H1 (cell line): ENCODE data around the gene BCL2. TPM values are rescaled to one million over a fixed set of nuclear protein-coding genes. Genes with fewer than 3 reads are reported as not detected.

Source experiments
- CTCF ChIA-PET: fragments of 300-600 bp; sonication (Branson Sonifier 250); formaldehyde crosslinking; loops from one replicate; lab custom pipeline; 2021; ENCODE audit not compliant: partially characterized antibody; lab: Charles Lee
- POLR2A ChIA-PET: fragments of 300-600 bp; sonication (Branson Sonifier 250); formaldehyde crosslinking; loops from one replicate; lab custom pipeline; 2021; ENCODE audit warnings: inconsistent platforms; ENCODE audit not compliant: partially characterized antibody; lab: Charles Lee
- DNase-seq, 2 experiments: peaks; one replicate each; pipeline versions ENCODE4 v3.0.0 to v3.0.0-alpha.2; 2010 to 2022; ENCODE audit warnings: low spot score in 2 of 2, low read depth in 1 of 2, mixed read lengths in 1 of 2
- FAIRE-seq: peaks from 2 replicates; lab custom pipeline; 2011; peaks lifted over from hg19 to GRCh38; lab: Jason Lieb, UNC
- H2AFZ ChIP-seq: 2 replicates; pipeline ENCODE4 v1.8.1; 2012; ENCODE audit warnings: low read length, inconsistent platforms
- H2AK5ac ChIP-seq: 2 replicates; pipeline ENCODE4 v1.6.1; 2013; ENCODE audit warnings: low read depth, low read length
- H2BK120ac ChIP-seq: replicated peaks from 2 replicates; pipeline ENCODE3; 2013; ENCODE audit warnings: low read depth, low read length, inconsistent platforms
- H2BK12ac ChIP-seq: 2 replicates; pipeline ENCODE4 v1.6.1; 2013; ENCODE audit warnings: low read depth, low read length
- H2BK15ac ChIP-seq: 2 replicates; pipeline ENCODE4 v1.6.1; 2013; ENCODE audit warnings: low read length
- H2BK20ac ChIP-seq: 2 replicates; pipeline ENCODE4 v1.6.1; 2013; ENCODE audit warnings: low read length
- H2BK5ac ChIP-seq: 2 replicates; pipeline ENCODE4 v1.6.1; 2013; ENCODE audit warnings: low read depth, low read length
- H3K14ac ChIP-seq: 2 replicates; pipeline ENCODE4 v1.6.1; 2013; ENCODE audit warnings: inconsistent platforms; ENCODE audit not compliant: insufficient read length
- H3K18ac ChIP-seq: 2 replicates; pipeline ENCODE4 v1.6.1; 2013; ENCODE audit warnings: low read length; ENCODE audit errors: extremely low read depth
- H3K23ac ChIP-seq: 2 replicates; pipeline ENCODE4 v1.6.1; 2013; ENCODE audit warnings: inconsistent platforms; ENCODE audit not compliant: insufficient read length
- H3K23me2 ChIP-seq: 2 replicates; pipeline ENCODE4 v1.6.1; 2013; ENCODE audit warnings: low read depth, low read length
- H3K27ac ChIP-seq: 2 replicates; pipeline ENCODE4 v1.6.1; 2011; ENCODE audit warnings: low read depth, low read length, inconsistent platforms
- H3K27me3 ChIP-seq, 4 experiments: replicated peaks in 1 of 4; 1 replicate in 1 of 4; 2 replicates in 3 of 4; pipeline versions ENCODE4 v1.6.1 to v1.8.1; 2011 to 2013; ENCODE audit warnings: low read length in 3 of 4, mild to moderate bottlenecking in 3 of 4, inconsistent platforms in 2 of 4, mixed read lengths in 2 of 4, moderate library complexity in 1 of 4; ENCODE audit not compliant: control insufficient read depth in 3 of 4, insufficient read depth in 3 of 4; ENCODE audit errors: extremely low read depth in 1 of 4
- H3K36me3 ChIP-seq, 4 experiments: 2 replicates each; pipeline versions ENCODE4 v1.6.1 to v1.8.1; 2011 to 2013; ENCODE audit warnings: mild to moderate bottlenecking in 4 of 4, low read length in 3 of 4, moderate library complexity in 2 of 4, control low read depth in 1 of 4, inconsistent platforms in 1 of 4; ENCODE audit not compliant: insufficient read depth in 4 of 4, control insufficient read depth in 2 of 4
- H3K4ac ChIP-seq: replicated peaks from 2 replicates; pipeline ENCODE3; 2013; ENCODE audit warnings: low read length, low read depth, mixed read lengths, inconsistent platforms; ENCODE audit not compliant: insufficient read length
- H3K4me1 ChIP-seq, 4 experiments: replicated peaks in 1 of 4; 1 replicate in 1 of 4; 2 replicates in 3 of 4; pipeline versions ENCODE4 v1.6.1 to v1.8.1; 2011 to 2013; ENCODE audit warnings: low read length in 3 of 4, inconsistent platforms in 2 of 4, mixed read lengths in 1 of 4; ENCODE audit not compliant: insufficient read depth in 4 of 4, control insufficient read depth in 3 of 4
- H3K4me2 ChIP-seq, 2 experiments: 2 replicates each; pipeline versions ENCODE4 v1.6.1 to v1.8.1; 2011 to 2013; ENCODE audit warnings: low read depth in 2 of 2, low read length in 2 of 2, control low read depth in 1 of 2, inconsistent platforms in 1 of 2, mild to moderate bottlenecking in 1 of 2; ENCODE audit not compliant: insufficient read depth in 1 of 2
- H3K4me3 ChIP-seq, 4 experiments: fragments of 200-600, 300-600 bp in 1 of 4; sonication (generic), shearing (Covaris generic), sonication (Bioruptor Twin) in 1 of 4; 2 replicates each; pipeline versions ENCODE4 v1.5.1 to v1.8.1; 2011 to 2016; ENCODE audit warnings: low read length in 4 of 4, low read depth in 3 of 4, control low read depth in 2 of 4, inconsistent platforms in 2 of 4, mild to moderate bottlenecking in 2 of 4, mixed read lengths in 1 of 4, moderate library complexity in 1 of 4; ENCODE audit not compliant: insufficient read depth in 2 of 4; ENCODE audit errors: extremely low read depth in 1 of 4
- H3K56ac ChIP-seq: replicated peaks from 2 replicates; pipeline ENCODE3; 2013; ENCODE audit warnings: low read depth, mild to moderate bottlenecking, mixed read lengths, low read length, inconsistent platforms; ENCODE audit not compliant: insufficient read length
- H3K79me1 ChIP-seq: 2 replicates; pipeline ENCODE4 v1.6.1; 2013; ENCODE audit warnings: low read depth, low read length, control low read depth
- H3K79me2 ChIP-seq, 2 experiments: 2 replicates each; pipeline versions ENCODE4 v1.6.1 to v1.8.1; 2012 to 2013; ENCODE audit warnings: low read length in 2 of 2, mild to moderate bottlenecking in 2 of 2, inconsistent platforms in 1 of 2; ENCODE audit not compliant: insufficient read depth in 2 of 2, control insufficient read depth in 1 of 2
- H3K9ac ChIP-seq, 4 experiments: replicated peaks in 1 of 4; 1 replicate in 1 of 4; 2 replicates in 3 of 4; pipeline versions ENCODE4 v1.6.1 to v1.8.1; 2011 to 2013; ENCODE audit warnings: low read depth in 3 of 4, low read length in 3 of 4, control low read depth in 2 of 4, mild to moderate bottlenecking in 2 of 4, moderate library complexity in 2 of 4, inconsistent platforms in 1 of 4; ENCODE audit errors: extremely low read depth in 1 of 4
- H3K9me3 ChIP-seq, 2 experiments: 2 replicates each; pipeline versions ENCODE4 v1.6.1 to v1.8.1; 2012 to 2013; ENCODE audit warnings: mild to moderate bottlenecking in 2 of 2, moderate library complexity in 2 of 2, control low read depth in 1 of 2, inconsistent platforms in 1 of 2, low read depth in 1 of 2, low read length in 1 of 2, mixed read lengths in 1 of 2; ENCODE audit not compliant: insufficient read depth in 2 of 2
- H4K20me1 ChIP-seq, 2 experiments: replicated peaks in 1 of 2; 2 replicates each; pipeline versions ENCODE3 to v1.8.1; 2011 to 2013; ENCODE audit warnings: inconsistent platforms in 2 of 2, low read length in 2 of 2, mild to moderate bottlenecking in 1 of 2; ENCODE audit not compliant: insufficient read depth in 2 of 2, control insufficient read depth in 1 of 2
- H4K5ac ChIP-seq: 2 replicates; pipeline ENCODE4 v1.6.1; 2013; ENCODE audit warnings: low read length, low read depth, mixed read lengths, inconsistent platforms; ENCODE audit not compliant: insufficient read length
- H4K8ac ChIP-seq: 2 replicates; pipeline ENCODE4 v1.8.0; 2013; ENCODE audit warnings: mild to moderate bottlenecking, moderate library complexity, low read length, inconsistent platforms; ENCODE audit not compliant: insufficient read depth; ENCODE audit errors: extremely low read depth
- H4K91ac ChIP-seq: replicated peaks from 2 replicates; pipeline ENCODE3; 2013; ENCODE audit warnings: low read length, mixed read lengths, inconsistent platforms; ENCODE audit not compliant: insufficient read length
- CEBPB ChIP-seq: IDR thresholded peaks from 2 replicates; pipeline ENCODE4 v1.6.1; 2012; ENCODE audit warnings: low read depth, low read length
- JUN ChIP-seq: IDR thresholded peaks from 2 replicates; pipeline ENCODE4 v1.6.1; 2011; ENCODE audit warnings: low read depth, mild to moderate bottlenecking, improper control_type of control experiment, low read length
- WGBS, 2 experiments: shearing (Covaris generic) in 1 of 2; methylation state at CpG; one replicate each; pipeline versions ENCODE4 v1.1.6 to v1.1.7; 2013 to 2015; ENCODE audit warnings: low lambda C conversion rate in 2 of 2, mixed read lengths in 2 of 2, inconsistent platforms in 1 of 2, low coverage in 1 of 2, missing lambda C conversion rate in 1 of 2; ENCODE audit not compliant: insufficient replicate concordance in 2 of 2, insufficient coverage in 1 of 2, insufficient read length in 1 of 2; ENCODE audit errors: extremely low coverage in 1 of 2, missing lambda C conversion rate in 1 of 2; 5-methylcytosine and 5-hydroxymethylcytosine counted together
- polyA plus RNA-seq, 7 experiments: library from polyadenylated mRNA; depleted of rRNA in 3 of 7; stranded (reverse) in 5 of 7; unstranded in 2 of 7; fragments of >200 nt in 5 of 7; fragments of 200-250 nt in 2 of 7; gene quantifications; 1 replicate in 5 of 7; 2 replicates in 1 of 7; 4 replicates in 1 of 7; pipeline versions ENCODE4 v1.2.1 to v1.2.3, GENCODE V29; 2011 to 2013; ENCODE audit warnings: missing spikeins in 2 of 7, mixed read lengths in 2 of 7
- total RNA-seq: library from RNA; stranded (reverse); fragmentation: NEBNext Ultra II Directional; extraction: Animal tissue kit (Norgen Biotek cat#: 25700); gene quantifications from 2 replicates; pipeline ENCODE4 v1.2.1, GENCODE V29; 2021

The BCL2 gene
- total and polyA plus RNA-seq, 2 of the 8 experiments (the other 6 are each of a cell fraction or from before 2014, with no cell fraction given): 0.59 to 4.5 TPM

DNA sequence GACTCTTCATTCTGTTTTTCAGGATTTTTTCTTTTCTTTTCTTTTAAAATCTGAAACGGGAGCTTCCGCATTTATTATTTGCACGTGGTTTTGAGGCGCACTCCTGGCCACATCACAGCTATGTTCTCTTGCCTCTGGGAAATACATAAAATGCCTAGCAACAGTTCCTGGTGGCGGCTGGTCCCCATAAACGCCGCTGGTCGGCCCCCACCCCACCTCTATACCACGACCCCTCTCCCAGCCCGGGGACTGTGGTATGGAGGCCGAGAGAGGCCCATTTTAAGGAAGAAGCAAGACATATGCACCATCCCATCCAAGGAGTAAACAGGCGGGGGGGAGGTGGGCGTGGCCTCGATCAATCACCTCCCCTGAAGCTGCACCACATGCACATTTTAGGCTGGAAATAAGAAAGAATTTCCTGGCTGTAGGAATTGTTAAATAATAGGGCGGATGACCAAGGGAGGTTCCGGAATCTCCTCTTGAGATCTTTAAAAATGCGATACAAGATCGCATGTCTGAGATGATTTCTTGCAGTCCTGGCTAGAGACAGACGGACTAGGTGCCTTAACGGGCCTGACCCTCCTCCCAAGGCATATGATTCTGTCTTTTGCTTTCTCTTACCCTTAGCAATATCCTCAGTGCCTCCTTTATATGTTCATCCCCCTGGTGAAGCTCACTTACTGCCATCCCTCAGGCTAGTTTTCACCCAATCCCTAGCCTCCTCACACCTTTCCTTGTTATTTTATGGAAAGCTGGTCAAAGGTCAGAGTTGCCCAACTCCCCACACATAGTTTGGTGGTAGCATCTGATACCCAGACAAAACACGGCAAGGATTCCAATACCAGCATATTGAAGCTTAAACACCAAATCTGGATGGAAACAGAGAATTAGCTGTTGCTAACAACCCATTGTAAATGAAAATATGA lies 82.4 kb downstream of the BCL2 start:
- ChIA-PET POLR2A (no interaction called here), CTCF (interaction anchor here (0.7 to 1.6 kb wide), 3 partner anchors 11 to 102 kb away, joined by 3 to 7 read pairs (median 5); no protein-coding TSS in a partner anchor)
- no peak overlapping the region for H3K27ac ChIP-seq
- H2BK5ac ChIP-seq: 0 out of 2 replicates have a peak overlapping the region, but pooled peaks have one; percentile 18
- no peaks in the 10 kb centered on the region for H3K36me3 ChIP-seq
- no peak for DNase-seq
- peak overlapping the region; percentile 76; the same call in 1 of the 2 replicates for H2BK12ac ChIP-seq
- no peaks in the 10 kb centered on the region for H3K27me3 ChIP-seq
- no peak overlapping the region for H3K4me3 ChIP-seq
- no peak for FAIRE-seq
- 84% methylated on average over 21 of the region's 21 CpGs; no CpG with 5 or more reads in 1 of the 2 experiments for WGBS, 2 experiments
- H3K4me1 ChIP-seq: peaks cover 5 to 21% (median 9%) of the 10 kb centered on the region in 4 experiments
- peak overlapping the region; percentile 7 for H4K91ac ChIP-seq
- H2AK5ac ChIP-seq: 0 out of 2 replicates have a peak overlapping the region, but pooled peaks have one; percentile 46
- no peak overlapping the region for H4K5ac ChIP-seq
- no peak overlapping the region for H3K14ac ChIP-seq
- no peaks in the 10 kb centered on the region for H3K79me1 ChIP-seq
- no peak overlapping the region for H3K56ac ChIP-seq
- H2BK15ac ChIP-seq: no peak overlapping the region
- H3K4ac ChIP-seq: no peak overlapping the region
- 0 out of 2 replicates have a peak overlapping the region, but pooled peaks have one; percentile 2 for H2BK20ac ChIP-seq
- no peak overlapping the region for H3K18ac ChIP-seq
- no peaks in the 10 kb centered on the region for H3K23me2 ChIP-seq
- H3K23ac ChIP-seq: no peak overlapping the region
- TF ChIP-seq CEBPB (peak; percentile 42; the same call in 1 of the 2 replicates), JUN (no peak)
- H3K9ac ChIP-seq: no peak overlapping the region
- H3K9me3 ChIP-seq: no peaks in the 10 kb centered on the region
- no peaks in the 10 kb centered on the region for H3K79me2 ChIP-seq
- H2AFZ ChIP-seq: no peak overlapping the region
- no peaks in the 10 kb centered on the region for H4K20me1 ChIP-seq
- H3K4me2 ChIP-seq: peak overlapping the region in 1 of 2 experiments; percentile 22; a peak in 1 of 4 replicates
- no peak overlapping the region for H2BK120ac ChIP-seq
- no peak overlapping the region for H4K8ac ChIP-seq
